Upper lobe of left lung (tissue), 6 donors: ENCODE measurements around the gene MTG1. TPM values are rescaled to one million over a fixed set of nuclear protein-coding genes. Genes with fewer than 3 reads are reported as not detected.
"Not testable (repeated sequence)": the region's sequence is repeated elsewhere in the genome, so short reads cannot be mapped to it uniquely, and the experiment has no call there.

ENCODE experiments used
- ATAC-seq, 2 donors: fragments of 200-7000 bp; cut with Tn5 transposase; one replicate each; pipeline ENCODE4 v1.9.1; 2022; ENCODE audit warnings: mild to moderate bottlenecking in 2 of 2, moderate library complexity in 2 of 2; ENCODE audit not compliant: low FRiP score in 2 of 2
- DNase-seq, 2 donors: peaks; one replicate each; pipeline ENCODE4 v3.0.0-alpha.2; 2019 to 2020
- H3K27ac ChIP-seq, 4 donors: fragments of 200-600 bp; sonication (generic); one replicate each; pipeline ENCODE4 v1.5.1; 2016 to 2019
- H3K27me3 ChIP-seq, 4 donors: fragments of 200-600 bp; sonication (generic); one replicate each; pipeline ENCODE4 v1.5.1; 2017 to 2019
- H3K36me3 ChIP-seq, 4 donors: fragments of 200-600 bp; sonication (generic); one replicate each; pipeline ENCODE4 v1.5.1; 2016 to 2019
- H3K4me1 ChIP-seq, 4 donors: fragments of 200-600 bp; sonication (generic); one replicate each; pipeline ENCODE4 v1.5.1; 2018 to 2019
- H3K4me3 ChIP-seq, 4 donors: fragments of 200-600 bp; sonication (generic); one replicate each; pipeline ENCODE4 v1.5.1; 2017 to 2019; ENCODE audit warnings: mild to moderate bottlenecking in 2 of 4, moderate library complexity in 1 of 4
- H3K9me3 ChIP-seq, 4 donors: fragments of 200-600 bp; sonication (generic); one replicate each; pipeline ENCODE4 v1.5.1; 2018 to 2019
- EP300 ChIP-seq, 4 donors: sonication (generic); formaldehyde crosslinking; IDR thresholded peaks; one replicate each; pipeline ENCODE4 v1.5.1; 2017; ENCODE audit warnings: antibody characterized with exemption in 4 of 4, control low read depth in 2 of 4
- POLR2A ChIP-seq, 4 donors: fragments of 450-650 bp; IDR thresholded peaks; one replicate each; pipeline ENCODE4 v1.5.1; 2016 to 2017; ENCODE audit warnings: antibody characterized with exemption in 4 of 4, mild to moderate bottlenecking in 2 of 4
- POLR2AphosphoS5 ChIP-seq, 2 donors: sonication (generic); formaldehyde crosslinking; IDR thresholded peaks; one replicate each; pipeline ENCODE4 v1.5.1; 2017; ENCODE audit warnings: antibody characterized with exemption in 2 of 2
- WGBS, 2 donors: methylation state at CpG; one replicate each; pipeline ENCODE4 v1.1.5; 2017 to 2018; 5-methylcytosine and 5-hydroxymethylcytosine counted together
- total RNA-seq, 6 donors: library from RNA; depleted of rRNA in 4 of 6; stranded (reverse); fragments of >200 nt in 4 of 6; gene quantifications; one replicate each; pipeline versions ENCODE4 v1.1.0 to v1.2.1, GENCODE V29; 2016 to 2021
- TF ChIP-seq, protein P1 (sequence below), 6 experiments: fragments of 450-650 bp in 4 of 6; fragments of 200-600 bp in 2 of 6; sonication (generic) in 2 of 6; IDR thresholded peaks; one replicate each; pipeline ENCODE4 v1.5.1; 2016 to 2019; ENCODE audit warnings: antibody characterized with exemption in 6 of 6
- donor health status: DM: no; HTN: no; CAD: no; lungs with moderate emphysema.
- donor health status: DM: no; HTN: yes; CAD: no; lungs with severe emphysema.

Gene MTG1
- total RNA-seq, 6 donors from 2014 or later: 21.0 to 155 (median 40.8) TPM

DNA sequence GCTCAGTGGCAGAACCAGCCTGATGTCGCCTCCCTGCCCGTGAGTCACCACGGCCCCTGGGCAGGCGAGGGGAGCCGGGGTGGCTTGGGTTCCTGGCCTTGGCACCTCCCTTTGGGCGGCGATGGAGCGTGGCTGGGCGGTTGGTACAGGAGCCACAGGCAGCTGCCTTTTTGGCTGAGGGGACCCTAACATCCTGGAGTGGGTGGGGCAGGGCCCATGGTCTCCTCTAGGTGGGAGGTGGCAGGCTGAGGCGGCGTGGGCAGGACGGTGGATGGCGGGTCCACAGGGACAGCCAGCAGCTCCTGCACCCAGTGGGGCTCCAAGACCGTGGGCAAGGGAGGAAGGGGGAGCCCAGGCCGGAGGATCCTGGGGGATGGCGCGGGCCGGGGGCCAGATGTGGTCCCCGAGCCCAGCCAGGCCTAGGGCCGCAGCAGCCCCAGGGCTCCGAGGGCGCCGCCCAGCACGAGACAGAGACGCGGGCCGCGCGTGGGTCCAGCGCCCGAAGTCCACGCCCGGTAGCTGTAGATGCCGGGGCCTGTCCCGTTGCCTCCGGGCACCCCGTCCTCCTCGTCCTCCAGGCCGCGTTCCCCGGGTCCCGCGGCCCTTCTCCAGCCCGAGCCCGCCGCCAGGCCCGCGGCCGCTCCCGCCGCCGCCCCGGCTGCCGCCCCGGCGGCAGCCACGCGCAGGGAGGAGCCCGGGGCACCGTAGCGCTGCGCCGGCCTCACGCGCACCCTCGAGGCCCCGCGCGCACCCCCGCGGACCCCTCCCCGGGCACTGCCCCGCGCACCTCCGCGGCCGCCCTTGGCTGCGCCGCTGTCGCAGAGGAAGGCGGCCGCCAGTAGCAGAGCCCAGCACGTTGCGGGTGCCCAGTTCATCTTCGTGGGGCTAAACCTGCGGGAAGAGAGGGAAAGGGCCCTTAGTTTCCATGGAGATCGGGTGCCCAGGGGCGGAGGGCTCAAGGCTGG lies 29.1 kb downstream of the MTG1 start:
- H3K4me1 ChIP-seq: peaks cover 2 to 13% (median 5%) of the 10 kb centered on the region in 4 donors

DNA sequence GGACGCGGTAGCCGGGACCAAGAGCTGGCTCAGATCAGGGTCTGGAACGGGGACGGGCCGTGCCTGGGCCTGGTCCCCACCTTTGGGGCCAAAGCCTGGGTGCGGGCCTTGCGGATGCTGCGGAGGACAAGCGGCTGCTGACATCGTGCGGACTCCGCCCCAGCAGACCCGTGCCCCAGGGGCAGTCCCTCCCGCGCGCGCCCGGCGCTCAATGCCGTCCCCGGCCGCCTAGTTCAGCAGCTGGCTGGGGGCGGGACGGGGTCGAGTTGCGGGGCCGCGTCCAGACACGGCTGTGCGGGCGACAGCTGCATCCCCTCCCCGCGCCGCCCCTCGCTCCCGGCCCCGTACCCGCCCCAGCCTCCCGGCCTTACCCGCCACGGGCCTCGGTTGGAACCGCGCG lies 30.1 kb downstream of the MTG1 start:
- Histone ChIP-seq H3K36me3 (peaks cover 0 to 20% (median 13%) of the 10 kb centered on the region in 4 donors), H3K4me1 (peaks cover 2 to 13% (median 5%) of the 10 kb centered on the region in 4 donors)
- not testable (repeated sequence) for ATAC-seq, H3K27me3 ChIP-seq, H3K9me3 ChIP-seq, H3K4me3 ChIP-seq, H3K27ac ChIP-seq
- peak in 1 of 2 donors; percentile 79 for DNase-seq
- WGBS, 2 donors: no CpG with 5 or more reads among the region's 46 CpGs

More for the DNA sequence above, 29.1 kb downstream of the MTG1 start:
- DNase-seq (peak in 1 of 2 donors; percentile 85), ATAC-seq (no peak)
- Histone ChIP-seq H3K36me3 (peaks cover 0 to 26% (median 22%) of the 10 kb centered on the region in 4 donors), H3K27me3 (peaks cover 0 to 9% (median 3%) of the 10 kb centered on the region in 4 donors), H3K27ac (no peak overlapping the region), H3K4me3 (peak overlapping the region in 2 of 4 donors; percentile 18 to 20), H3K9me3 (no peaks in the 10 kb centered on the region)
- TF ChIP-seq POLR2A (IDR thresholded peaks at IDR 0.05) (no peak), EP300 (IDR thresholded peaks at IDR 0.05) (no peak), POLR2AphosphoS5 (IDR thresholded peaks at IDR 0.05) (no peak)
- TF ChIP-seq, protein P1, sequence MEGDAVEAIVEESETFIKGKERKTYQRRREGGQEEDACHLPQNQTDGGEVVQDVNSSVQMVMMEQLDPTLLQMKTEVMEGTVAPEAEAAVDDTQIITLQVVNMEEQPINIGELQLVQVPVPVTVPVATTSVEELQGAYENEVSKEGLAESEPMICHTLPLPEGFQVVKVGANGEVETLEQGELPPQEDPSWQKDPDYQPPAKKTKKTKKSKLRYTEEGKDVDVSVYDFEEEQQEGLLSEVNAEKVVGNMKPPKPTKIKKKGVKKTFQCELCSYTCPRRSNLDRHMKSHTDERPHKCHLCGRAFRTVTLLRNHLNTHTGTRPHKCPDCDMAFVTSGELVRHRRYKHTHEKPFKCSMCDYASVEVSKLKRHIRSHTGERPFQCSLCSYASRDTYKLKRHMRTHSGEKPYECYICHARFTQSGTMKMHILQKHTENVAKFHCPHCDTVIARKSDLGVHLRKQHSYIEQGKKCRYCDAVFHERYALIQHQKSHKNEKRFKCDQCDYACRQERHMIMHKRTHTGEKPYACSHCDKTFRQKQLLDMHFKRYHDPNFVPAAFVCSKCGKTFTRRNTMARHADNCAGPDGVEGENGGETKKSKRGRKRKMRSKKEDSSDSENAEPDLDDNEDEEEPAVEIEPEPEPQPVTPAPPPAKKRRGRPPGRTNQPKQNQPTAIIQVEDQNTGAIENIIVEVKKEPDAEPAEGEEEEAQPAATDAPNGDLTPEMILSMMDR (IDR thresholded peaks at IDR 0.05): no peak
- WGBS, 2 donors: 31 to 41% methylated on average over 19 to 32 of the region's 88 CpGs

DNA sequence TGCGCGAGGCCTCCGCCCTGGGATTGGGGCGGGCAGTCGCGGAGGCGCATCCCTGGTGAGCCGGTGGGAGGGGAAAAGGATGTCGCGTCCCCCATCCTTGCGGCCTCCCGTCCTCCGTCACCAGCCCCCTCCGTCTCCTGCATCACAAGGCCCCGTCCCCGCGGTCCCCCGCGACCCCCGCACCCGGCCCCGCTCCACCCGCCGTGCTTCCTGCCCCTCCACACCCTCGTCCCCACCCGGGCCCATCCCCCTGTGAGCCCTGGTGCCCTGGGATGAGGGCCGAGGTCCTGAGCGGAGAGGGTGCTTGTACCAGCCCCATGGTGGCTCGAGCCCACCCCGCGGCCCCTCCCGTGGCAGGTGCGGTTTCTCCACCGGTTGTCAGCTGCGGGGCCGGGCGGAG lies 30.6 kb downstream of the MTG1 start, which contains the start of gene SPRN:
TSS of gene SPRN (minus strand) at position 25 of the 400 bp plus-strand sequence. CDS start 944 bp downstream, outside the sequence.
- H3K9me3 ChIP-seq, H3K27me3 ChIP-seq, H3K27ac ChIP-seq: not testable (repeated sequence)
- ATAC-seq (peak in 1 of 2 donors; percentile 20), DNase-seq (peak in 1 of 2 donors; percentile 73)
- H3K36me3 ChIP-seq: peaks cover 0 to 15% (median 8%) of the 10 kb centered on the region in 4 donors
- peaks cover 2 to 13% (median 5%) of the 10 kb centered on the region in 4 donors for H3K4me1 ChIP-seq
- H3K4me3 ChIP-seq: peak within 1 kb of the TSS in 1 of 4 donors; percentile 18
- 20% methylated on average over 2 of the region's 37 CpGs; no CpG with 5 or more reads in 1 of the 2 donors for WGBS, 2 donors

DNA sequence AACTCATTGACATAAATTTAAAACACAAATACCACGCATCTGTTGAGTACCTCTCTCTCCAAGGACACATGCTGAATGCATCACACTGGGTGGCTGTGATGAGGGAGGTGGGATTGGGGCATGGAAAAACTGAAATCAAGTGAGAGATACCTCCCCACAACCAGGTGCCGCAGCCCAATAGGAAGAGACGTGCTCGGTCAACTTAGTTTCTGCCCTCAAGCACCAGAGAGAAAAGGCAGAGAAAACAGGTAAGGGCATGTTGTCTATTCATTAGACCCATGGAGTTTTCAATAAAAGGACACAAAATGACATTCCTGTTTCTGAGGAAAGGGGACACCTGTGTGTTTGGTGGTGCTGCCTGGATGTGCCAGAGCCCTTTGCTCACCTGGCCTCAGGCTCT lies 35.6 kb downstream of the MTG1 start:
- not testable (repeated sequence) for H3K9me3 ChIP-seq, H3K27me3 ChIP-seq, H3K4me1 ChIP-seq, H3K27ac ChIP-seq, ATAC-seq, H3K4me3 ChIP-seq, H3K36me3 ChIP-seq, DNase-seq
- WGBS, 2 donors: 74 to 87% methylated on average over 4 of the region's 4 CpGs

DNA sequence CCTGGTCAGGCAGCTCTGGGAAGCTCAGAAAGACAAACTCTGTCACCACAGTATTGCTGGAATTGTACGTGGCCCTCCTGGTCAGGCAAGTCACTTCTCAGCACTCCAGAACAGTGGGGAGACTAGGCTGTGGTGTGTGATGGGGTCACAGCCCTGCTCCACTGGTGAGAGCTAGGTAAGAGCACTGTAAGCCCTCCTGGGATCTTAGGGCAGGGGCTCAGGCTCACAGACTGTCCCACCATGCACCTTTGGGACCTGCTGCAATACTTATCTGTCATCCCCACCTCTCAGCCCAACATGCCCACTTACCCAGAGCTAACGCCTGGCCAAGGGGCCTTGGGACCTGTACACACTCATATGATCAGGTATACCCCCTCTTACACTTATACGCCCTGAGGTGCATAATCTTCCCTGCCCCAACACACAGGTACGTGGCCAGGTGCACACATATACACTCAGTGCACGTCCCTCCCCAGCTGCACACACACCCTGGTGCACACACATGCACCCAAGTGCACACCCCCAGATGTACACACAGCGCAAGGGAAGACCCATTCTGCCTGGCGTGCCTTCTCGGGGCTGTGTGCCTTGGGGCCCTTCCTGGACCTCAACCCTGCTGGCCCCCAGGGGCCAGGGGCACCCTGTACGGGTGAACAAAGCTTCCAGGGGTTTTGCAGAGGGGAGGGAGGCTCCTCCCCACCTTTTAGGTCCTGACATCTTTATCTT lies 38.1 kb downstream of the MTG1 start:
- not testable (repeated sequence) for H3K36me3 ChIP-seq
- peak; percentile 31 to 69 for ATAC-seq
- whole genome bisulfite sequencing, 2 donors: 59% methylated on average over 8 of the region's 9 CpGs; no CpG with 5 or more reads in 1 of the 2 donors

DNA sequence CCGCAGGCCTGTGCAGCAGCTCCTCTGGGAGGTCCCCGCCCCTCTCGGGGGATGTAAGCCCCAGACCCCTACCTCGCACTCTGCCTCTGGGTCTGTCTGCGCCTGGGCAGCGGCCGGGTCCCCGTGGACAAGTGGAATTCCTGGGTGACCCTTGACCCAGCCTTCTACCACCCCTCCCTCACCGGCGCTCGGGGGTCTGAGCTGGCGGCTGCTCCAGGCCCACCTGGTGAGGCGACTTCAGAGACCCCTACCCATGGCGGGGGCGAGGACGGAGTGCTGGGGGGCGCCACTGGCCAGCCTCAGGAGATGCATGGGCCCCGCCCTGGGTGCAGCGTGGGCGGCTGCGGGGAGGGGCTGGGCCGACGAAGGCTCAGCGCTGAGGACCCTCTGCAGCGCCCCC lies 38.8 kb downstream of the MTG1 start:
- not testable (repeated sequence) for H3K27ac ChIP-seq, H3K9me3 ChIP-seq, H3K4me3 ChIP-seq, H3K27me3 ChIP-seq, H3K4me1 ChIP-seq, H3K36me3 ChIP-seq
- 86% methylated on average over 12 of the region's 25 CpGs; no CpG with 5 or more reads in 1 of the 2 donors for WGBS, 2 donors
- peak in 1 of 2 donors; percentile 45 for DNase-seq
- ATAC-seq: peak; percentile 31 to 51

More for the DNA sequence above, 38.1 kb downstream of the MTG1 start:
- H3K27me3 ChIP-seq, H3K4me3 ChIP-seq, H3K9me3 ChIP-seq, H3K4me1 ChIP-seq, DNase-seq, H3K27ac ChIP-seq: not testable (repeated sequence)

DNA sequence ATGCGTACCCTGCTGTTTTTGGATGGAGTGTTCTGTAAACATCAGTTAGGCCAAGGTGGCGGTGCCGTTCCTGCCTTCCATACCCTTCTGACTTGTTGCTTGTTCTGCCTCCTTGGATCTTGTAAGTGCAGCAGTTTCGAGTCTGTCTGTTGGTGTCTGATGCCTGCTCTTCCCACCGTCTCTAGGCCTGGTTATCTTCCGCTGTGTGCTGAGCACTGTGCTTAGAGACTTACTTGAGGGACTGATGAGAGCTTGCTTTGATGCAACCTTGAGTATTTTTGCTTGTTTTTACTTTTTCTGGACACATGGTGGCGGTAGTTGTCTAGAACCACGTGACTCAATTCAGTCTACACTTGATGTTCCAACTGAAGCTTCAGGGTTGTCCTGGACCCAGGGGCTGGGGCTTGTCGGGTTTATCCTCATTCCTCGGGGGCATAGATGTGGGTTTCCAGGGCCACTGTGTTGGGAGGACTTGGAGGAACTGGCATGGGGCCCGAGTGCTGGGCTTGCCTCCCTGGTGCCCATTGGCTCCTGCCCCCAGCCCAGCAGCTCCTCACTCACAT lies 44.8 kb downstream of the MTG1 start:
- Histone ChIP-seq H3K4me3 (no peak overlapping the region), H3K9me3 (no peaks in the 10 kb centered on the region), H3K27me3 (no peaks in the 10 kb centered on the region), H3K36me3 (no peaks in the 10 kb centered on the region), H3K27ac (no peak overlapping the region), H3K4me1 (no peaks in the 10 kb centered on the region)
- ATAC-seq (peak in 1 of 2 donors; percentile 12), DNase-seq (no peak)
- TF ChIP-seq POLR2AphosphoS5 (IDR thresholded peaks at IDR 0.05): no peak
- TF ChIP-seq POLR2A (IDR thresholded peaks at IDR 0.05): no peak
- TF ChIP-seq EP300 (IDR thresholded peaks at IDR 0.05): no peak
- TF ChIP-seq, protein P1 (IDR thresholded peaks at IDR 0.05): no peak
- 80 to 83% methylated on average over 11 of the region's 11 CpGs for WGBS, 2 donors
